GM12878 (cell line): ENCODE data around the gene PRICKLE3. TPM values are rescaled to one million over a fixed set of nuclear protein-coding genes. Genes with fewer than 3 reads are reported as not detected.

Source experiments
- ATAC-seq: fragments of 200-7000 bp; cut with Tn5 transposase; 3 replicates; pipeline ENCODE4 v1.9.1; 2020; ENCODE audit warnings: mild to moderate bottlenecking, moderate library complexity
- BruUV-seq: library from RNA; stranded (reverse); fragments of 400-500 nt; replicated peaks from 2 replicates; lab custom pipeline; 2021; lab: Mats Ljungman, UMichigan
- CTCF ChIA-PET: fragments of 300-600 bp; sonication (Branson Sonifier 250); formaldehyde crosslinking; extraction: SDS; loops from one replicate; lab custom pipeline; 2021; ENCODE audit warnings: inconsistent platforms; lab: Yijun Ruan, JAX
- POLR2A ChIA-PET: fragments of 350-600 bp; formaldehyde crosslinking; extraction: SDS; loops from one replicate; lab custom pipeline; 2021; ENCODE audit warnings: inconsistent platforms; lab: Charles Lee
- RAD21 ChIA-PET: fragments of 300-600 bp; sonication (Branson Sonifier 250); formaldehyde crosslinking; loops from one replicate; lab custom pipeline; 2023; ENCODE audit warnings: antibody characterized with exemption; ENCODE audit not compliant: unreplicated experiment; lab: Charles Lee
- SMC1A ChIA-PET: fragments of 300-600 bp; sonication (Branson Sonifier 250); formaldehyde crosslinking; loops from one replicate; lab custom pipeline; 2023; ENCODE audit not compliant: unreplicated experiment, uncharacterized antibody; lab: Charles Lee
- DNase-seq: peaks from one replicate; pipeline ENCODE4 v3.0.0-alpha.2; 2011; ENCODE audit warnings: low read depth, low spot score
- FAIRE-seq: peaks from 3 replicates; lab custom pipeline; 2011; peaks lifted over from hg19 to GRCh38; lab: Jason Lieb, UNC
- H2AFZ ChIP-seq: 2 replicates; pipeline ENCODE4 v1.6.0; 2011; ENCODE audit warnings: low read depth, low read length, control low read depth; ENCODE audit not compliant: control insufficient read depth
- H3K27ac ChIP-seq: 2 replicates; pipeline ENCODE4 v1.5.1; 2011; ENCODE audit warnings: control low read depth; ENCODE audit not compliant: control insufficient read depth, insufficient read depth
- H3K27me3 ChIP-seq, 2 experiments: replicated peaks in 1 of 2; 2 replicates each; pipeline versions ENCODE4 v1.6.0 to v1.6.1; 2011; ENCODE audit warnings: low read length in 1 of 2; ENCODE audit not compliant: control insufficient read depth in 2 of 2, insufficient read depth in 2 of 2
- H3K36me3 ChIP-seq, 2 experiments: 2 replicates each; pipeline ENCODE4 v1.5.1; 2011; ENCODE audit warnings: low read length in 1 of 2; ENCODE audit not compliant: control insufficient read depth in 2 of 2, insufficient read depth in 2 of 2
- H3K4me1 ChIP-seq: 2 replicates; pipeline ENCODE4 v1.6.1; 2011; ENCODE audit warnings: mild to moderate bottlenecking, low read length, moderate library complexity, mixed read lengths; ENCODE audit not compliant: control insufficient read depth, insufficient read depth
- H3K4me2 ChIP-seq: 2 replicates; pipeline ENCODE4 v1.6.0; 2011; ENCODE audit warnings: control low read depth; ENCODE audit not compliant: control insufficient read depth, insufficient read depth
- H3K4me3 ChIP-seq: fragments of 200-600 bp; sonication (generic); 2 replicates; pipeline ENCODE4 v1.5.1; 2016
- H3K79me2 ChIP-seq: 2 replicates; pipeline ENCODE4 v1.6.0; 2011; ENCODE audit warnings: low read length; ENCODE audit not compliant: control insufficient read depth, insufficient read depth
- H3K9ac ChIP-seq: 2 replicates; pipeline ENCODE4 v1.8.0; 2011; ENCODE audit warnings: low read length, control low read depth, mixed read lengths; ENCODE audit not compliant: control insufficient read depth, insufficient read depth
- H3K9me3 ChIP-seq: replicated peaks from 3 replicates; pipeline ENCODE4 v1.5.1; 2011; ENCODE audit warnings: mild to moderate bottlenecking, low read length; ENCODE audit not compliant: control insufficient read depth, insufficient read depth
- H4K20me1 ChIP-seq: 2 replicates; pipeline ENCODE4 v1.6.0; 2011; ENCODE audit not compliant: control insufficient read depth, insufficient read depth
- ETV6 ChIP-seq, 2 experiments: fragments of 450-650 bp in 1 of 2; IDR thresholded peaks in 1 of 2; conservative IDR thresholded peaks in 1 of 2; 2 replicates each; pipeline ENCODE4 v1.6.1; 2014; ENCODE audit warnings: antibody characterized with exemption in 1 of 2, borderline replicate concordance in 1 of 2, low read depth in 1 of 2, mild to moderate bottlenecking in 1 of 2, moderate library complexity in 1 of 2
- IKZF1 ChIP-seq: fragments of 450-650 bp; conservative IDR thresholded peaks from 2 replicates; pipeline ENCODE4 v1.6.1; 2017; ENCODE audit warnings: antibody characterized with exemption, mild to moderate bottlenecking
- KAT2A ChIP-seq: conservative IDR thresholded peaks from 2 replicates; pipeline ENCODE4 v1.6.1; 2011; ENCODE audit warnings: low read depth, low read length; ENCODE audit not compliant: control insufficient read depth
- SUZ12 ChIP-seq: fragments of 200-600 bp; sonication (generic); IDR thresholded peaks from one replicate; pipeline ENCODE4 v1.6.1; 2018; ENCODE audit warnings: antibody characterized with exemption, mild to moderate bottlenecking; ENCODE audit not compliant: unreplicated experiment
- ZNF622 ChIP-seq: fragments of 450-650 bp; IDR thresholded peaks from 2 replicates; pipeline ENCODE4 v1.6.1; 2017; ENCODE audit warnings: mild to moderate bottlenecking, inconsistent platforms
- WGBS: methylation state at CpG from one replicate; pipeline ENCODE4 v1.1.6; 2016; ENCODE audit warnings: low lambda C conversion rate; ENCODE audit not compliant: insufficient replicate concordance, insufficient coverage; ENCODE audit errors: missing lambda C conversion rate; 5-methylcytosine and 5-hydroxymethylcytosine counted together
- in situ Hi-C: fragments of 300-500 bp; cut with MboI; formaldehyde crosslinking; loops from 9 replicates; pipeline ENCODE4 v1.14.3; 2018; ENCODE audit warnings: mixed read lengths
- intact Hi-C: fragments of 100-400 bp; cut with micrococcal nuclease; formaldehyde crosslinking; loops from one replicate; pipeline ENCODE4 v1.14.2; 2022; ENCODE audit not compliant: unreplicated experiment
- polyA plus RNA-seq, 11 experiments: library from polyadenylated mRNA; depleted of rRNA in 4 of 11; unstranded in 6 of 11; stranded (reverse) in 5 of 11; fragments of >200 nt; fragmentation: Nextera tagmentation in 4 of 11; fragmentation: Illumina TruSeq in 1 of 11; extraction: Ambion mirVana in 4 of 11; extraction: Trizol in 1 of 11; gene quantifications; 1 replicate in 1 of 11; 2 replicates in 10 of 11; pipeline versions ENCODE4 v1.2.1 to v1.2.3, GENCODE V29; 2011 to 2016; ENCODE audit warnings: inconsistent platforms in 2 of 11, missing spikeins in 2 of 11, low read depth in 1 of 11
- total RNA-seq, 4 experiments: library from RNA; depleted of rRNA in 3 of 4; stranded (reverse); fragments of >200 nt in 3 of 4; fragmentation: Illumina TruSeq in 1 of 4; extraction: Trizol in 1 of 4; gene quantifications; 2 replicates each; pipeline versions ENCODE4 v1.2.1 to v1.2.3, GENCODE V29; 2013 to 2021
- TF ChIP-seq, protein P1 (sequence below): fragments of 450-650 bp; IDR thresholded peaks from 2 replicates; pipeline ENCODE4 v1.6.1; 2014; ENCODE audit warnings: mild to moderate bottlenecking
- TF ChIP-seq, protein P2 (sequence below): IDR thresholded peaks from 2 replicates; pipeline ENCODE4 v1.6.1; 2012; ENCODE audit warnings: improper control_type of control experiment, low read depth, low read length; ENCODE audit not compliant: insufficient replicate concordance
- TF ChIP-seq, protein P3 (sequence below): fragments of 150-350 bp; IDR thresholded peaks from 2 replicates; pipeline ENCODE4 v1.6.1; 2016; ENCODE audit warnings: low read depth, low read length
- TF ChIP-seq, protein P4 (sequence below): fragments of 450-650 bp; IDR thresholded peaks from 2 replicates; pipeline ENCODE4 v1.6.1; 2017; ENCODE audit warnings: mild to moderate bottlenecking, moderate library complexity

The PRICKLE3 gene
- total and polyA plus RNA-seq, 10 of the 15 experiments (the other 5 are each of a cell fraction or from before 2014, with no cell fraction given) = 0.69 to 17.4 (median 7.6) TPM

DNA sequence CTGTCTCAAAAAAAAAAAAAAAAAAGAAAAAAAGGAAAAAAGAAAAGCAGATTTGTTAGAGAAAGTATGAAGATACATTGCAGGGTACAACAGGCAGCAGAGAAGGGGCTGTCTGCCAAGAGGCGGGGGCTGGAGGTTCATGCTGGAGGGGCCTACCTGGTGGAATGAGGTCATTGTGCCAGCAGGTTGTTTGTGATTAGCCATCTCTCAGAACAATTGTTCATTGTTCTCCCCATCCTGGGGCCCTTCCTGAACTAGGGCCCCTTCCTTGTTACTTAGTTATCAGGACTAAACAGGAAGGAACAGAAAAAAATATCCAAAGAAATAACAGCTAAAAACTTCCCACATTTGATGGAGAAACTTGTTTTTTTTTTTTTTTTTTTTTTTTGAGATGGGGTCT lies 48.7 kb downstream of the PRICKLE3 start:
- Histone ChIP-seq H3K27me3 (no peaks in the 10 kb centered on the region), H3K4me2 (no peak overlapping the region), H3K4me1 (no peaks in the 10 kb centered on the region), H3K9ac (no peak overlapping the region), H3K36me3 (no peaks in the 10 kb centered on the region), H3K4me3 (no peak overlapping the region), H3K27ac (no peak overlapping the region), H4K20me1 (no peaks in the 10 kb centered on the region), H2AFZ (no peak overlapping the region), H3K9me3 (no peaks in the 10 kb centered on the region; the same call in 2 of the 3 replicates), H3K79me2 (no peaks in the 10 kb centered on the region)
- in situ Hi-C loops (no loop called here), intact Hi-C loops (no loop called here)
- SMC1A ChIA-PET = interaction anchor here (1.0 kb wide), 1 partner anchor 10 kb away, joined by 3 read pairs; no protein-coding TSS in a partner anchor
- FAIRE-seq (no peak), ATAC-seq (no peak), DNase-seq (no peak)
- RAD21 ChIA-PET = no interaction called here
- POLR2A ChIA-PET = interaction anchor here (0.6 to 0.9 kb wide), 4 partner anchors 13 to 26 kb away, joined by 3 to 6 read pairs (median 3); no protein-coding TSS in a partner anchor
- no TSS peak for BruUV-seq
- WGBS = 67% methylated on average over 1 of the region's 1 CpG
- CTCF ChIA-PET = interaction anchor here (1.8 kb wide), 1 partner anchor 55 kb away, joined by 5 read pairs; no protein-coding TSS in a partner anchor
- TF ChIP-seq, protein P1, sequence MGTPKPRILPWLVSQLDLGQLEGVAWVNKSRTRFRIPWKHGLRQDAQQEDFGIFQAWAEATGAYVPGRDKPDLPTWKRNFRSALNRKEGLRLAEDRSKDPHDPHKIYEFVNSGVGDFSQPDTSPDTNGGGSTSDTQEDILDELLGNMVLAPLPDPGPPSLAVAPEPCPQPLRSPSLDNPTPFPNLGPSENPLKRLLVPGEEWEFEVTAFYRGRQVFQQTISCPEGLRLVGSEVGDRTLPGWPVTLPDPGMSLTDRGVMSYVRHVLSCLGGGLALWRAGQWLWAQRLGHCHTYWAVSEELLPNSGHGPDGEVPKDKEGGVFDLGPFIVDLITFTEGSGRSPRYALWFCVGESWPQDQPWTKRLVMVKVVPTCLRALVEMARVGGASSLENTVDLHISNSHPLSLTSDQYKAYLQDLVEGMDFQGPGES = no peak
- TF ChIP-seq KAT2A = no peak
- TF ChIP-seq, protein P2, sequence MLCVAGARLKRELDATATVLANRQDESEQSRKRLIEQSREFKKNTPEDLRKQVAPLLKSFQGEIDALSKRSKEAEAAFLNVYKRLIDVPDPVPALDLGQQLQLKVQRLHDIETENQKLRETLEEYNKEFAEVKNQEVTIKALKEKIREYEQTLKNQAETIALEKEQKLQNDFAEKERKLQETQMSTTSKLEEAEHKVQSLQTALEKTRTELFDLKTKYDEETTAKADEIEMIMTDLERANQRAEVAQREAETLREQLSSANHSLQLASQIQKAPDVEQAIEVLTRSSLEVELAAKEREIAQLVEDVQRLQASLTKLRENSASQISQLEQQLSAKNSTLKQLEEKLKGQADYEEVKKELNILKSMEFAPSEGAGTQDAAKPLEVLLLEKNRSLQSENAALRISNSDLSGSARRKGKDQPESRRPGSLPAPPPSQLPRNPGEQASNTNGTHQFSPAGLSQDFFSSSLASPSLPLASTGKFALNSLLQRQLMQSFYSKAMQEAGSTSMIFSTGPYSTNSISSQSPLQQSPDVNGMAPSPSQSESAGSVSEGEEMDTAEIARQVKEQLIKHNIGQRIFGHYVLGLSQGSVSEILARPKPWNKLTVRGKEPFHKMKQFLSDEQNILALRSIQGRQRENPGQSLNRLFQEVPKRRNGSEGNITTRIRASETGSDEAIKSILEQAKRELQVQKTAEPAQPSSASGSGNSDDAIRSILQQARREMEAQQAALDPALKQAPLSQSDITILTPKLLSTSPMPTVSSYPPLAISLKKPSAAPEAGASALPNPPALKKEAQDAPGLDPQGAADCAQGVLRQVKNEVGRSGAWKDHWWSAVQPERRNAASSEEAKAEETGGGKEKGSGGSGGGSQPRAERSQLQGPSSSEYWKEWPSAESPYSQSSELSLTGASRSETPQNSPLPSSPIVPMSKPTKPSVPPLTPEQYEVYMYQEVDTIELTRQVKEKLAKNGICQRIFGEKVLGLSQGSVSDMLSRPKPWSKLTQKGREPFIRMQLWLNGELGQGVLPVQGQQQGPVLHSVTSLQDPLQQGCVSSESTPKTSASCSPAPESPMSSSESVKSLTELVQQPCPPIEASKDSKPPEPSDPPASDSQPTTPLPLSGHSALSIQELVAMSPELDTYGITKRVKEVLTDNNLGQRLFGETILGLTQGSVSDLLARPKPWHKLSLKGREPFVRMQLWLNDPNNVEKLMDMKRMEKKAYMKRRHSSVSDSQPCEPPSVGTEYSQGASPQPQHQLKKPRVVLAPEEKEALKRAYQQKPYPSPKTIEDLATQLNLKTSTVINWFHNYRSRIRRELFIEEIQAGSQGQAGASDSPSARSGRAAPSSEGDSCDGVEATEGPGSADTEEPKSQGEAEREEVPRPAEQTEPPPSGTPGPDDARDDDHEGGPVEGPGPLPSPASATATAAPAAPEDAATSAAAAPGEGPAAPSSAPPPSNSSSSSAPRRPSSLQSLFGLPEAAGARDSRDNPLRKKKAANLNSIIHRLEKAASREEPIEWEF = no peak
- no peak for TF ChIP-seq ETV6 (conservative IDR thresholded peaks at IDR 0.05 in 1 of 2, IDR thresholded peaks at IDR 0.05 in 1 of 2; ENCODE audit: borderline replicate concordance in 1 of 2, low read depth in 1 of 2)
- no peak for TF ChIP-seq ZNF622
- TF ChIP-seq, protein P3, sequence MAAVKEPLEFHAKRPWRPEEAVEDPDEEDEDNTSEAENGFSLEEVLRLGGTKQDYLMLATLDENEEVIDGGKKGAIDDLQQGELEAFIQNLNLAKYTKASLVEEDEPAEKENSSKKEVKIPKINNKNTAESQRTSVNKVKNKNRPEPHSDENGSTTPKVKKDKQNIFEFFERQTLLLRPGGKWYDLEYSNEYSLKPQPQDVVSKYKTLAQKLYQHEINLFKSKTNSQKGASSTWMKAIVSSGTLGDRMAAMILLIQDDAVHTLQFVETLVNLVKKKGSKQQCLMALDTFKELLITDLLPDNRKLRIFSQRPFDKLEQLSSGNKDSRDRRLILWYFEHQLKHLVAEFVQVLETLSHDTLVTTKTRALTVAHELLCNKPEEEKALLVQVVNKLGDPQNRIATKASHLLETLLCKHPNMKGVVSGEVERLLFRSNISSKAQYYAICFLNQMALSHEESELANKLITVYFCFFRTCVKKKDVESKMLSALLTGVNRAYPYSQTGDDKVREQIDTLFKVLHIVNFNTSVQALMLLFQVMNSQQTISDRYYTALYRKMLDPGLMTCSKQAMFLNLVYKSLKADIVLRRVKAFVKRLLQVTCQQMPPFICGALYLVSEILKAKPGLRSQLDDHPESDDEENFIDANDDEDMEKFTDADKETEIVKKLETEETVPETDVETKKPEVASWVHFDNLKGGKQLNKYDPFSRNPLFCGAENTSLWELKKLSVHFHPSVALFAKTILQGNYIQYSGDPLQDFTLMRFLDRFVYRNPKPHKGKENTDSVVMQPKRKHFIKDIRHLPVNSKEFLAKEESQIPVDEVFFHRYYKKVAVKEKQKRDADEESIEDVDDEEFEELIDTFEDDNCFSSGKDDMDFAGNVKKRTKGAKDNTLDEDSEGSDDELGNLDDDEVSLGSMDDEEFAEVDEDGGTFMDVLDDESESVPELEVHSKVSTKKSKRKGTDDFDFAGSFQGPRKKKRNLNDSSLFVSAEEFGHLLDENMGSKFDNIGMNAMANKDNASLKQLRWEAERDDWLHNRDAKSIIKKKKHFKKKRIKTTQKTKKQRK = no peak
- TF ChIP-seq IKZF1 = no peak
- no peak for TF ChIP-seq SUZ12
- TF ChIP-seq, protein P4, sequence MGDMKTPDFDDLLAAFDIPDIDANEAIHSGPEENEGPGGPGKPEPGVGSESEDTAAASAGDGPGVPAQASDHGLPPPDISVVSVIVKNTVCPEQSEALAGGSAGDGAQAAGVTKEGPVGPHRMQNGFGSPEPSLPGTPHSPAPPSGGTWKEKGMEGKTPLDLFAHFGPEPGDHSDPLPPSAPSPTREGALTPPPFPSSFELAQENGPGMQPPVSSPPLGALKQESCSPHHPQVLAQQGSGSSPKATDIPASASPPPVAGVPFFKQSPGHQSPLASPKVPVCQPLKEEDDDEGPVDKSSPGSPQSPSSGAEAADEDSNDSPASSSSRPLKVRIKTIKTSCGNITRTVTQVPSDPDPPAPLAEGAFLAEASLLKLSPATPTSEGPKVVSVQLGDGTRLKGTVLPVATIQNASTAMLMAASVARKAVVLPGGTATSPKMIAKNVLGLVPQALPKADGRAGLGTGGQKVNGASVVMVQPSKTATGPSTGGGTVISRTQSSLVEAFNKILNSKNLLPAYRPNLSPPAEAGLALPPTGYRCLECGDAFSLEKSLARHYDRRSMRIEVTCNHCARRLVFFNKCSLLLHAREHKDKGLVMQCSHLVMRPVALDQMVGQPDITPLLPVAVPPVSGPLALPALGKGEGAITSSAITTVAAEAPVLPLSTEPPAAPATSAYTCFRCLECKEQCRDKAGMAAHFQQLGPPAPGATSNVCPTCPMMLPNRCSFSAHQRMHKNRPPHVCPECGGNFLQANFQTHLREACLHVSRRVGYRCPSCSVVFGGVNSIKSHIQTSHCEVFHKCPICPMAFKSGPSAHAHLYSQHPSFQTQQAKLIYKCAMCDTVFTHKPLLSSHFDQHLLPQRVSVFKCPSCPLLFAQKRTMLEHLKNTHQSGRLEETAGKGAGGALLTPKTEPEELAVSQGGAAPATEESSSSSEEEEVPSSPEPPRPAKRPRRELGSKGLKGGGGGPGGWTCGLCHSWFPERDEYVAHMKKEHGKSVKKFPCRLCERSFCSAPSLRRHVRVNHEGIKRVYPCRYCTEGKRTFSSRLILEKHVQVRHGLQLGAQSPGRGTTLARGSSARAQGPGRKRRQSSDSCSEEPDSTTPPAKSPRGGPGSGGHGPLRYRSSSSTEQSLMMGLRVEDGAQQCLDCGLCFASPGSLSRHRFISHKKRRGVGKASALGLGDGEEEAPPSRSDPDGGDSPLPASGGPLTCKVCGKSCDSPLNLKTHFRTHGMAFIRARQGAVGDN = no peak
